Heart right ventricle (tissue), 16 donors: ENCODE results near the gene CACNA1C. TPM values are rescaled to one million over a fixed set of nuclear protein-coding genes. Genes with fewer than 3 reads are reported as not detected.
A peak's percentile ranks its signal among the peaks of the same experiment; 100 is the strongest.

Experiments
- ATAC-seq, 8 donors: fragments of 200-7000 bp; cut with Tn5 transposase; one replicate each; pipeline ENCODE4 v1.9.1; 2020; ENCODE audit warnings: mild to moderate bottlenecking in 8 of 8, moderate library complexity in 8 of 8, moderate number of reproducible peaks in 1 of 8
- DNase-seq, 2 donors: peaks; one replicate each; pipeline ENCODE4 v3.0.0-alpha.2; 2020
- H3K27ac ChIP-seq, 10 donors: fragments of 200-600 bp; sonication (generic) in 2 of 10; one replicate each; pipeline versions ENCODE4 v1.5.0 to v1.8.0; 2020 to 2022; ENCODE audit warnings: mild to moderate bottlenecking in 3 of 10
- H3K27me3 ChIP-seq, 7 donors: fragments of 200-600 bp; one replicate each; pipeline ENCODE4 v1.8.0; 2021 to 2022; ENCODE audit warnings: mild to moderate bottlenecking in 2 of 7
- H3K36me3 ChIP-seq, 9 donors: fragments of 200-600 bp; sonication (generic) in 1 of 9; one replicate each; pipeline versions ENCODE4 v1.5.0 to v1.8.0; 2020 to 2022; ENCODE audit warnings: mild to moderate bottlenecking in 2 of 9
- H3K4me1 ChIP-seq, 9 donors: fragments of 200-600 bp; sonication (generic) in 1 of 9; one replicate each; pipeline versions ENCODE4 v1.5.0 to v1.8.0; 2020 to 2022; ENCODE audit warnings: mild to moderate bottlenecking in 4 of 9
- H3K4me3 ChIP-seq, 10 donors: fragments of 200-600 bp; sonication (generic) in 2 of 10; one replicate each; pipeline versions ENCODE4 v1.5.0 to v1.8.0; 2020 to 2022; ENCODE audit warnings: mild to moderate bottlenecking in 7 of 10, moderate library complexity in 2 of 10
- H3K9me3 ChIP-seq, 11 donors: fragments of 200-600 bp in 10 of 11; sonication (generic) in 2 of 11; one replicate each; pipeline versions ENCODE4 v1.5.0 to v1.8.0; 2013 to 2022; ENCODE audit warnings: mild to moderate bottlenecking in 2 of 11, control low read depth in 1 of 11, moderate library complexity in 1 of 11
- WGBS, 2 donors: extraction: QIAGEN DNeasy Blood & Tissue Kit; methylation state at CpG; one replicate each; pipeline ENCODE4 v1.1.7; 2013; ENCODE audit warnings: inconsistent platforms in 1 of 2; 5-methylcytosine and 5-hydroxymethylcytosine counted together
- intact Hi-C, 10 donors: fragments of 100-400 bp; cut with DNase I; formaldehyde crosslinking; loops; one replicate each; pipeline versions ENCODE4 v1.11.1 to v1.14.2; 2022
- polyA plus RNA-seq, 2 donors: library from polyadenylated mRNA; stranded (reverse); fragments of 200-250 nt; gene quantifications; one replicate each; pipeline ENCODE4 v1.2.3, GENCODE V29; 2013
- total RNA-seq, 10 donors: library from RNA; stranded (reverse); fragmentation: NEBNext Ultra II Directional in 3 of 10; extraction: Animal tissue kit (Norgen Biotek cat#: 25700) in 3 of 10; gene quantifications; one replicate each; pipeline versions ENCODE4 v1.2.1 to v1.2.4, GENCODE V29; 2021 to 2023
- TF ChIP-seq, protein P1 (sequence below), 9 donors: fragments of 200-600 bp; sonication (generic) in 2 of 9; IDR thresholded peaks; one replicate each; pipeline versions ENCODE4 v1.5.0 to v1.8.0; 2021 to 2022; ENCODE audit warnings: antibody characterized with exemption in 9 of 9, mild to moderate bottlenecking in 5 of 9, moderate library complexity in 1 of 9
- donor health status: Arrhythmogenic right ventricular cardiomyopathy.
- donor health status: ischemic (EF 13 %, LVEDD 7.1; RV severe dilation, severe dysfunction).
- donor health status: healthy with polysubstance abuse.
- donor health status: DM: no; HTN: yes; CAD: no.
- donor health status: DM: no; HTN: no; CAD: no.
- donor health status: ischemic (EF 25% LVEDD 6.9; RV normal size, moderate dysfunction).
- donor health status: ischemic (EF 25% LVEDD 5.7; RV mildly dilated, moderate dysfunction).
- donor health status: healthy.
- donor health status: DM: yes; HTN: yes; CAD: no.
- donor health status: Ischemic cardiomyopathy.
- donor health status: ischemic (EF 35%, LVEDD 5.7; RV mildly dilated, moderate dysfunction).
- donor health status: nonischemic (EF 11% LVEDD 7.7; RV severe dilation, severe dysfunction).
- donor health status: DM: yes; HTN: yes; CAD: no.
- donor health status: PGD.
- donor health status: ischemic (EF 29% LVEDD 5.4; RV normal size, mild dysfunction).
- donor health status: nonischemic (EF 23%, LVEDD 6.1; RV moderate dilation, normal function).

The CACNA1C gene
- total and polyA plus RNA-seq, 12 donors: 19.1 to 222 (median 183) TPM

GRCh38 chr12:2160043-2160442, 107.3 kb downstream of the CACNA1C start:
- WGBS, 2 donors: 77 to 83% methylated on average over 7 of the region's 7 CpGs
- ATAC-seq (no peak), DNase-seq (no peak)
- peak overlapping the region in 4 of 10 donors; percentile 14 to 94 (median 82) for H3K27ac ChIP-seq
- TF ChIP-seq, protein P1, sequence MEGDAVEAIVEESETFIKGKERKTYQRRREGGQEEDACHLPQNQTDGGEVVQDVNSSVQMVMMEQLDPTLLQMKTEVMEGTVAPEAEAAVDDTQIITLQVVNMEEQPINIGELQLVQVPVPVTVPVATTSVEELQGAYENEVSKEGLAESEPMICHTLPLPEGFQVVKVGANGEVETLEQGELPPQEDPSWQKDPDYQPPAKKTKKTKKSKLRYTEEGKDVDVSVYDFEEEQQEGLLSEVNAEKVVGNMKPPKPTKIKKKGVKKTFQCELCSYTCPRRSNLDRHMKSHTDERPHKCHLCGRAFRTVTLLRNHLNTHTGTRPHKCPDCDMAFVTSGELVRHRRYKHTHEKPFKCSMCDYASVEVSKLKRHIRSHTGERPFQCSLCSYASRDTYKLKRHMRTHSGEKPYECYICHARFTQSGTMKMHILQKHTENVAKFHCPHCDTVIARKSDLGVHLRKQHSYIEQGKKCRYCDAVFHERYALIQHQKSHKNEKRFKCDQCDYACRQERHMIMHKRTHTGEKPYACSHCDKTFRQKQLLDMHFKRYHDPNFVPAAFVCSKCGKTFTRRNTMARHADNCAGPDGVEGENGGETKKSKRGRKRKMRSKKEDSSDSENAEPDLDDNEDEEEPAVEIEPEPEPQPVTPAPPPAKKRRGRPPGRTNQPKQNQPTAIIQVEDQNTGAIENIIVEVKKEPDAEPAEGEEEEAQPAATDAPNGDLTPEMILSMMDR (IDR thresholded peaks at IDR 0.05): no peak
- no peaks in the 10 kb centered on the region for H3K36me3 ChIP-seq
- H3K27me3 ChIP-seq: no peaks in the 10 kb centered on the region
- intact Hi-C loops: loop anchor here in 2 of 10 donors (5.0 to 10.0 kb wide), 3 partner anchors 78 to 105 kb away; partner anchors contain the start of gene CACNA1C (in 1 of the 2)
- peaks cover 23 to 81% (median 54%) of the 10 kb centered on the region in 9 donors for H3K4me1 ChIP-seq
- no peaks in the 10 kb centered on the region for H3K9me3 ChIP-seq
- no peak overlapping the region for H3K4me3 ChIP-seq

DNA sequence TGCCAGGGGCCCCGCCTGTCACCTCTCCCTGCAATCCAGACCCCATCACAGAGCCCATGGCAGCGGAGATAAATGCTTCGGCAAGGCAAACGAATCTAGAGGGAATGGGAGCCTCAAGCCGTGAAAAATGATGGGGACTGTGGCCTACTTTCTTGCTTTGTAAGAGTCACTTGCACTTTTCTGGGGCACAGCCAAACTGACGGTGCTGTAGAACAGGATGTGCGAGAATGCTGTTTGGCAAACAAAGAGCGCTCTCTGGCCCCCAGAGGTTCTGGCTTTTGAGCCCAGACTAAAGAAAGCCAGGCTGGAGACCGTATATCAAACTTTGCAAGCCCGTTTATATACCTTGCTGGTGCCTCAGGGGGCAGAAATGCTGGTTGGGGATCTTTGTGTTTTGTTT, 108.7 kb downstream of the CACNA1C start:
- Histone ChIP-seq H3K9me3 (peaks cover 0 to 4% (median 0%) of the 10 kb centered on the region in 11 donors), H3K27me3 (no peaks in the 10 kb centered on the region), H3K4me3 (no peak overlapping the region), H3K4me1 (peaks cover 23 to 80% (median 56%) of the 10 kb centered on the region in 9 donors), H3K27ac (peak overlapping the region; percentile 47 to 94 (median 81)), H3K36me3 (peaks cover 0 to 3% (median 0%) of the 10 kb centered on the region in 9 donors)
- DNase-seq (peak; percentile 65 to 82), ATAC-seq (peak in 6 of 8 donors; percentile 12 to 59 (median 23))
- intact Hi-C loops: loop anchor here in 2 of 10 donors (5.0 to 10.0 kb wide), 3 partner anchors 79 to 107 kb away; partner anchors contain the start of gene CACNA1C (in 1 of the 2)
- TF ChIP-seq, protein P1 (IDR thresholded peaks at IDR 0.05): no peak
- WGBS, 2 donors: 28 to 29% methylated on average over 10 of the region's 10 CpGs

GRCh38 chr12:2163177-2163941, 110.6 kb downstream of the CACNA1C start:
- intact Hi-C loops: loop anchor here in 2 of 10 donors (5.0 to 10.0 kb wide), 3 partner anchors 81 to 109 kb away; partner anchors contain the start of gene CACNA1C (in 1 of the 2)
- WGBS, 2 donors: 6 to 17% methylated on average over 17 of the region's 17 CpGs

DNA sequence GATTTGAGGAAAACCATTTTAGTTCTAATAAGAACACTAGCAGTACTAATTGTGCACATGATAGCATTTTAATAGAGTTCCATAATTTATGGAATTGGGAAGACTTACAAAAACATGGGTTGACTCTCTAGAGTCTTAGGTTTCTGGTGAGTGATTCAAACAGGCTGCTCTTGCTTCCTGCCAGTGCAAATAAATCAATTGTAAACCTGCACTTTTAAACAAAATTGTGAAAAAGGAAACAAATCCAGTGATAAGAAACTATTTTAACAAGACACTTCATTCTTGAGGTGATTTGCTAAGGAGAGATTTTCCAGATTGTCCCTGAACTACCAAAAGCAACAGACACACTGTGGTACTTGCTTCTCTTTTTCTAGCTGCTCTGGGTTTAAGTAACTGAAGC, 112.2 kb downstream of the CACNA1C start:
- no peaks in the 10 kb centered on the region for H3K27me3 ChIP-seq
- H3K27ac ChIP-seq: peak overlapping the region in 8 of 10 donors; percentile 65 to 94 (median 81)
- peaks cover 0 to 11% (median 0%) of the 10 kb centered on the region in 9 donors for H3K36me3 ChIP-seq
- no peak overlapping the region for H3K4me3 ChIP-seq
- TF ChIP-seq, protein P1 (IDR thresholded peaks at IDR 0.05): no peak
- intact Hi-C loops: loop anchor here in 1 of 10 donors (10.0 kb wide), 1 partner anchor 110 kb away; the partner anchor contains the start of gene CACNA1C
- no peak for ATAC-seq
- peaks cover 23 to 79% (median 54%) of the 10 kb centered on the region in 9 donors for H3K4me1 ChIP-seq
- no peak for DNase-seq
- H3K9me3 ChIP-seq: peaks cover 0 to 20% (median 8%) of the 10 kb centered on the region in 11 donors

More at GRCh38 chr12:2163177-2163941, 110.6 kb downstream of the CACNA1C start:
- Histone ChIP-seq H3K27me3 (no peaks in the 10 kb centered on the region), H3K4me3 (no peak overlapping the region), H3K27ac (peak overlapping the region; percentile 47 to 94 (median 81)), H3K36me3 (peaks cover 0 to 11% (median 0%) of the 10 kb centered on the region in 9 donors), H3K9me3 (peaks cover 0 to 20% (median 8%) of the 10 kb centered on the region in 11 donors), H3K4me1 (peaks cover 23 to 67% (median 44%) of the 10 kb centered on the region in 9 donors)
- DNase-seq (peak; percentile 85 to 93), ATAC-seq (peak; percentile 85 to 95 (median 92))
- TF ChIP-seq, protein P1 (IDR thresholded peaks at IDR 0.05): peak in 1 of 9 donors; percentile 11
